Sigmoid colon (tissue), 4 donors: Measurements from ENCODE around the gene ASTN1.

Source experiments
- EP300 ChIP-seq, 4 donors: sonication (generic); formaldehyde crosslinking; IDR thresholded peaks; one replicate each; pipeline ENCODE4 v1.6.1; 2017; ENCODE audit warnings: antibody characterized with exemption in 4 of 4
- POLR2A ChIP-seq, 2 donors: fragments of 450-650 bp; IDR thresholded peaks; one replicate each; pipeline ENCODE4 v1.6.1; 2016; ENCODE audit warnings: antibody characterized with exemption in 2 of 2, mild to moderate bottlenecking in 2 of 2, moderate library complexity in 2 of 2
- POLR2AphosphoS5 ChIP-seq, 4 donors: sonication (generic); formaldehyde crosslinking; IDR thresholded peaks; one replicate each; pipeline ENCODE4 v1.6.1; 2017; ENCODE audit warnings: antibody characterized with exemption in 4 of 4
- TF ChIP-seq, protein P1 (sequence below), 4 experiments: fragments of 450-650 bp in 3 of 4; fragments of 200-600 bp in 1 of 4; IDR thresholded peaks; one replicate each; pipeline ENCODE4 v1.5.1; 2016 to 2019; ENCODE audit warnings: antibody characterized with exemption in 4 of 4, mild to moderate bottlenecking in 3 of 4, moderate library complexity in 2 of 4

DNA sequence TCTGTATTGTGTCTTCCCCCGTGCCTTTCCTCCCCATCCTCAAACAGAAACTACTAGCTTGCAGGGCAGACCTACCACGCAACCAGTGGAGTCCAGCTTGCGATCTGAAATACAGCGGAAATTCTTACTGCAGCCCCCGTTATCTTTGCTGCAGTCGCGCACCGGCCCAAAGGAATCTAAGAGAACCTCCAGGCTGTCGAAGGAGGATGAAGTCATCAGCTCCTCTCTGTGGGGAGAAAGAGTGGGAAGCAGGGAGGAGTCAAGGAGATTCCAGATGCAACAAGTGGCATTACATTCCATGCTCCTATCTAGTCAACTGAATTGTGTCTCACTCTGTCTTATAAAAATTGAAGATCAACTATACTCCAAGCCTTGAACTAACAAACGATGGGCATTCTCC lies 206.9 kb downstream of the ASTN1 start:
- TF ChIP-seq, protein P1, sequence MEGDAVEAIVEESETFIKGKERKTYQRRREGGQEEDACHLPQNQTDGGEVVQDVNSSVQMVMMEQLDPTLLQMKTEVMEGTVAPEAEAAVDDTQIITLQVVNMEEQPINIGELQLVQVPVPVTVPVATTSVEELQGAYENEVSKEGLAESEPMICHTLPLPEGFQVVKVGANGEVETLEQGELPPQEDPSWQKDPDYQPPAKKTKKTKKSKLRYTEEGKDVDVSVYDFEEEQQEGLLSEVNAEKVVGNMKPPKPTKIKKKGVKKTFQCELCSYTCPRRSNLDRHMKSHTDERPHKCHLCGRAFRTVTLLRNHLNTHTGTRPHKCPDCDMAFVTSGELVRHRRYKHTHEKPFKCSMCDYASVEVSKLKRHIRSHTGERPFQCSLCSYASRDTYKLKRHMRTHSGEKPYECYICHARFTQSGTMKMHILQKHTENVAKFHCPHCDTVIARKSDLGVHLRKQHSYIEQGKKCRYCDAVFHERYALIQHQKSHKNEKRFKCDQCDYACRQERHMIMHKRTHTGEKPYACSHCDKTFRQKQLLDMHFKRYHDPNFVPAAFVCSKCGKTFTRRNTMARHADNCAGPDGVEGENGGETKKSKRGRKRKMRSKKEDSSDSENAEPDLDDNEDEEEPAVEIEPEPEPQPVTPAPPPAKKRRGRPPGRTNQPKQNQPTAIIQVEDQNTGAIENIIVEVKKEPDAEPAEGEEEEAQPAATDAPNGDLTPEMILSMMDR (IDR thresholded peaks at IDR 0.05): no peak
- TF ChIP-seq POLR2A (IDR thresholded peaks at IDR 0.05) (no peak), POLR2AphosphoS5 (IDR thresholded peaks at IDR 0.05) (no peak), EP300 (IDR thresholded peaks at IDR 0.05) (no peak)
